Measurements from ENCODE around the gene KRTAP20-3.

KRTAP20-3 gene

GRCh38 chr21:30689822-30690221 is 47.2 kb downstream of the KRTAP20-3 start:
- no peak for DNase-seq

All from NCI-H1436 (cell line).